B cell (primary cell): ENCODE measurements around the gene NFATC1. TPM values are rescaled to one million over a fixed set of nuclear protein-coding genes. Genes with fewer than 3 reads are reported as not detected.

Experiments
- ATAC-seq: fragments of 200-7000 bp; cut with Tn5 transposase; one replicate; pipeline ENCODE4 v1.10.0; 2021; ENCODE audit warnings: low read depth, mild to moderate bottlenecking, moderate number of reproducible peaks, moderate library complexity
- CTCF ChIA-PET: fragments of 350-600 bp; sonication (Branson Sonifier 250); formaldehyde crosslinking; loops from one replicate; lab custom pipeline; 2021; ENCODE audit warnings: antibody characterized with exemption, inconsistent platforms; lab: Charles Lee
- POLR2A ChIA-PET: fragments of 350-600 bp; sonication (Branson Sonifier 250); formaldehyde crosslinking; loops from one replicate; lab custom pipeline; 2021; ENCODE audit warnings: antibody characterized with exemption; lab: Charles Lee
- DNase-seq: peaks from one replicate; pipeline ENCODE4 v3.0.0; 2013
- H2AFZ ChIP-seq: 2 replicates; pipeline ENCODE4 v1.6.1; 2012; ENCODE audit warnings: mild to moderate bottlenecking, low read depth, low read length; ENCODE audit not compliant: insufficient read depth, poor library complexity, severe bottlenecking
- H3K27ac ChIP-seq, 2 donors: 1 replicate in 1 of 2; 2 replicates in 1 of 2; pipeline ENCODE4 v1.5.1; 2012 to 2013; ENCODE audit warnings: low read length in 2 of 2, mild to moderate bottlenecking in 2 of 2, moderate library complexity in 1 of 2
- H3K27me3 ChIP-seq, 4 experiments: fragments of 200-600 bp in 1 of 4; sonication (generic) in 1 of 4; replicated peaks in 1 of 4; 1 replicate in 2 of 4; 2 replicates in 2 of 4; pipeline versions ENCODE4 v1.6.1 to v1.7.0; 2013 to 2016; ENCODE audit warnings: low read length in 3 of 4, mild to moderate bottlenecking in 2 of 4, mixed read lengths in 1 of 4, moderate library complexity in 1 of 4; ENCODE audit not compliant: insufficient read depth in 4 of 4, control insufficient read depth in 3 of 4; ENCODE audit errors: control extremely low read depth in 1 of 4
- H3K36me3 ChIP-seq, 2 experiments: replicated peaks in 1 of 2; 1 replicate in 1 of 2; 2 replicates in 1 of 2; pipeline versions ENCODE4 v1.6.1 to v1.7.1; 2013; ENCODE audit warnings: low read length in 1 of 2; ENCODE audit not compliant: insufficient read depth in 2 of 2, control insufficient read depth in 1 of 2; ENCODE audit errors: control extremely low read depth in 1 of 2, extremely low read depth in 1 of 2
- H3K4me1 ChIP-seq, 2 donors: fragments of 200-600 bp in 1 of 2; sonication (generic) in 1 of 2; 1 replicate in 1 of 2; 2 replicates in 1 of 2; pipeline versions ENCODE4 v1.5.1 to v1.6.1; 2013 to 2017; ENCODE audit warnings: low read length in 2 of 2; ENCODE audit not compliant: control insufficient read depth in 2 of 2, insufficient read depth in 2 of 2
- H3K4me2 ChIP-seq: replicated peaks from 2 replicates; pipeline ENCODE3; 2012; ENCODE audit warnings: mild to moderate bottlenecking, low read depth, low read length; ENCODE audit not compliant: poor library complexity, severe bottlenecking
- H3K4me3 ChIP-seq, 5 experiments: fragments of 200-600 bp in 1 of 5; sonication (generic) in 1 of 5; 1 replicate in 3 of 5; 2 replicates in 2 of 5; pipeline versions ENCODE4 v1.5.1 to v1.7.0; 2011 to 2016; ENCODE audit warnings: low read length in 4 of 5, mild to moderate bottlenecking in 4 of 5, low read depth in 2 of 5, control low read depth in 1 of 5, moderate library complexity in 1 of 5; ENCODE audit not compliant: insufficient read depth in 1 of 5; ENCODE audit errors: control extremely low read depth in 1 of 5, extremely low read depth in 1 of 5
- H3K79me2 ChIP-seq: fragments of 200-600 bp; sonication (generic); one replicate; pipeline ENCODE4 v1.6.0; 2016; ENCODE audit warnings: low read length; ENCODE audit not compliant: control insufficient read depth, insufficient read depth
- H3K9ac ChIP-seq: fragments of 200-600 bp; sonication (generic); 2 replicates; pipeline ENCODE4 v1.6.1; 2017; ENCODE audit warnings: mild to moderate bottlenecking, low read length, moderate library complexity
- H3K9me3 ChIP-seq, 3 donors: one replicate each; pipeline versions ENCODE4 v1.6.1 to v1.7.1; 2013; ENCODE audit warnings: low read length in 2 of 3; ENCODE audit not compliant: control insufficient read depth in 2 of 3, insufficient read depth in 1 of 3; ENCODE audit errors: control extremely low read depth in 1 of 3
- H4K20me1 ChIP-seq: 2 replicates; pipeline ENCODE4 v1.6.0; 2012; ENCODE audit warnings: mild to moderate bottlenecking, low read length; ENCODE audit not compliant: insufficient read depth, control insufficient read depth, poor library complexity, severe bottlenecking
- H3K27ac Mint-ChIP-seq: one replicate; pipeline ENCODE4 v1.8.0; 2021; ENCODE audit warnings: mixed read lengths
- H3K27me3 Mint-ChIP-seq: one replicate; pipeline ENCODE4 v1.8.0; 2021; ENCODE audit warnings: mixed read lengths
- H3K4me1 Mint-ChIP-seq: one replicate; pipeline ENCODE4 v1.8.0; 2021; ENCODE audit warnings: mixed read lengths
- H3K4me3 Mint-ChIP-seq: one replicate; pipeline ENCODE4 v1.8.0; 2021; ENCODE audit warnings: mixed read lengths
- H3K9me3 Mint-ChIP-seq: one replicate; pipeline ENCODE4 v1.8.0; 2022; ENCODE audit warnings: mixed read lengths; ENCODE audit not compliant: insufficient read depth
- EZH2 ChIP-seq: IDR thresholded peaks from 2 replicates; pipeline ENCODE4 v1.6.1; 2012; ENCODE audit warnings: borderline replicate concordance, low read depth, mild to moderate bottlenecking, moderate library complexity, low read length; ENCODE audit not compliant: insufficient read depth, poor library complexity, severe bottlenecking
- WGBS: methylation state at CpG from one replicate; pipeline ENCODE4 v1.1.5; 2013; ENCODE audit warnings: missing lambda C conversion rate; ENCODE audit not compliant: insufficient coverage; 5-methylcytosine and 5-hydroxymethylcytosine counted together
- intact Hi-C: fragments of 100-400 bp; cut with micrococcal nuclease; formaldehyde crosslinking; loops from one replicate; pipeline ENCODE4 v1.10.0; 2022
- polyA plus RNA-seq: library from polyadenylated mRNA; depleted of rRNA; stranded (reverse); fragments of >200 nt; gene quantifications from 2 replicates; pipeline ENCODE4 v1.2.3, GENCODE V29; 2012
- total RNA-seq, 2 donors: library from RNA; stranded (reverse); fragments of 120-200 nt in 1 of 2; gene quantifications; 1 replicate in 1 of 2; 2 replicates in 1 of 2; pipeline versions ENCODE4 v1.2.3 to v1.2.4, GENCODE V29; 2013 to 2022
- TF ChIP-seq, protein P1 (sequence below): fragments of 200-600 bp; IDR thresholded peaks from one replicate; pipeline ENCODE4 v1.8.0; 2022; ENCODE audit warnings: antibody characterized with exemption, mild to moderate bottlenecking

Gene NFATC1
- total and polyA plus RNA-seq, 2 donors (not counting 1 experiment from before 2014, with no cell fraction given), result 32.2 to 108 TPM

DNA sequence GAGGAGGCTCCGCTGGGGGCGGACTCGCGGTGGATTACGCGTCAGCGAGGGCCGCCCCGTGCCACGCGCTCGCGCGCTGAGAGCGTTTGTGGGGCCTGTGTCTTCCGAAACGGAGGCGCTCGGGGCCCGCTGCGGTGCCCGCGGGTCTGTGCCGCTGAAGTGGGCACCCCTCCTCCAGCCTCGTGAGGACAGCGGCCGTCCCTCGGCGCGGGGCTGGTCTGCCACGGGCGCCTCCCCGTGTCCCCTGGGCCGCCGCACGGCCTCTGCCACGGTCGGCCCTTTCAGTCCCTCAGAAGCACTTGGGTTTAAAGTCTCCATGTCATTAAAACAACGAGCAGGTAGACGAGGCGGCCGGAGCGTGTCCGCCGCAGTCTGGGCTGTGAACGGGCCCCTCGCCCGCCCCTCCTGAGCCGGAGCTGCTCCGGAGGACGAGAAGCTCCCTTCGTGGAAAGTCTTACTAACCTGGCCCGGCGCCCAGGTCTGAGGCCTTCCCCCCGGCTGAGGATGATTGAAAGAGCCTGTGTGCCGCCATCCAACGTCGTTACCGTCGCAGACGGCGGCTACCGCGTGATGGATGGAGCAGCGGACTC is 97.6 kb downstream of the NFATC1 start:
- Mint-ChIP-seq H3K27me3 (no peaks in the 10 kb centered on the region), H3K9me3 (peaks cover 3% of the 10 kb centered on the region), H3K27ac (no peak overlapping the region), H3K4me1 (peaks cover 38% of the 10 kb centered on the region), H3K4me3 (no peak overlapping the region)
- intact Hi-C loops, result no loop called here
- DNase-seq, result no peak
- 97% methylated on average over 65 of the region's 65 CpGs for WGBS
- Histone ChIP-seq H3K4me3 (no peak overlapping the region), H3K27ac (no peak overlapping the region), H4K20me1 (peaks cover 46% of the 10 kb centered on the region), H3K9ac (no peak overlapping the region), H3K4me1 (peaks cover 32 to 37% of the 10 kb centered on the region in 2 donors), H2AFZ (no peak overlapping the region), H3K9me3 (peaks cover 0 to 30% (median under 1%) of the 10 kb centered on the region in 3 donors), H3K79me2 (peaks cover 83% of the 10 kb centered on the region), H3K36me3 (peaks cover 0 to 36% of the 10 kb centered on the region in 2 experiments), H3K27me3 (no peaks in the 10 kb centered on the region), H3K4me2 (no peak overlapping the region)
- TF ChIP-seq, protein P1, sequence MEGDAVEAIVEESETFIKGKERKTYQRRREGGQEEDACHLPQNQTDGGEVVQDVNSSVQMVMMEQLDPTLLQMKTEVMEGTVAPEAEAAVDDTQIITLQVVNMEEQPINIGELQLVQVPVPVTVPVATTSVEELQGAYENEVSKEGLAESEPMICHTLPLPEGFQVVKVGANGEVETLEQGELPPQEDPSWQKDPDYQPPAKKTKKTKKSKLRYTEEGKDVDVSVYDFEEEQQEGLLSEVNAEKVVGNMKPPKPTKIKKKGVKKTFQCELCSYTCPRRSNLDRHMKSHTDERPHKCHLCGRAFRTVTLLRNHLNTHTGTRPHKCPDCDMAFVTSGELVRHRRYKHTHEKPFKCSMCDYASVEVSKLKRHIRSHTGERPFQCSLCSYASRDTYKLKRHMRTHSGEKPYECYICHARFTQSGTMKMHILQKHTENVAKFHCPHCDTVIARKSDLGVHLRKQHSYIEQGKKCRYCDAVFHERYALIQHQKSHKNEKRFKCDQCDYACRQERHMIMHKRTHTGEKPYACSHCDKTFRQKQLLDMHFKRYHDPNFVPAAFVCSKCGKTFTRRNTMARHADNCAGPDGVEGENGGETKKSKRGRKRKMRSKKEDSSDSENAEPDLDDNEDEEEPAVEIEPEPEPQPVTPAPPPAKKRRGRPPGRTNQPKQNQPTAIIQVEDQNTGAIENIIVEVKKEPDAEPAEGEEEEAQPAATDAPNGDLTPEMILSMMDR, result no peak
- no peak for TF ChIP-seq EZH2
- ATAC-seq, result no peak
- ChIA-PET CTCF (no interaction called here), POLR2A (no interaction called here)

DNA sequence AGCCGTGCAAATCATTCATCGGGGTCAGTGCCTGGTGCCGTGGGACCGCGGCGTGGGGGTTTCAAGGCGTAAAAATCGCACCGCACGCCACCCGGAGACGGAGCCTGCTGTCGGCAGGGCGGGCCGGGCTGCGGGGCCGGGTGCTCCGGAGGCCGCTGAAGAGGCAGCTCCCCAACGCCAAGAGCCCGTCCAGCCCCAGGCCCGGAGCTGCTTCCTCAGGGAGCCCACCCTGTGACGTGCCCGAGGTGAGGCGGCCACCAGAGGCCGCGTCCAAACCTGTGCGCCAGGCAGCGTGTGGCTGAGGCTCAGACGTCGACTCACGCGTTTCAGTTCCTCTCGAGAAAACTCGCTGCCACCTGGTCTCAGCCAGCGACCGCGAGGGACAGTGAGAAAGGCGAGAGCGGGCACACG is 98.1 kb downstream of the NFATC1 start:
- ChIA-PET CTCF (no interaction called here), POLR2A (no interaction called here)
- peaks cover 81% of the 10 kb centered on the region for H3K79me2 ChIP-seq
- H3K4me3 ChIP-seq, result no peak overlapping the region
- TF ChIP-seq, protein P1, result no peak
- no peak for TF ChIP-seq EZH2
- no peaks in the 10 kb centered on the region for H3K27me3 ChIP-seq
- H4K20me1 ChIP-seq, result peaks cover 41% of the 10 kb centered on the region
- DNase-seq (no peak), ATAC-seq (no peak)
- no peak overlapping the region for H3K27ac ChIP-seq
- 96% methylated on average over 41 of the region's 41 CpGs for WGBS
- intact Hi-C loops, result no loop called here
- H3K27me3 Mint-ChIP-seq, result no peaks in the 10 kb centered on the region
- no peak overlapping the region for H3K4me3 Mint-ChIP-seq
- no peak overlapping the region for H2AFZ ChIP-seq
- no peak overlapping the region for H3K9ac ChIP-seq
- peaks cover 32 to 37% of the 10 kb centered on the region in 2 donors for H3K4me1 ChIP-seq
- H3K4me1 Mint-ChIP-seq, result peaks cover 39% of the 10 kb centered on the region
- peaks cover 0 to 31% of the 10 kb centered on the region in 2 experiments for H3K36me3 ChIP-seq
- no peak overlapping the region for H3K4me2 ChIP-seq
- H3K27ac Mint-ChIP-seq, result no peak overlapping the region
- peaks cover 6% of the 10 kb centered on the region for H3K9me3 Mint-ChIP-seq
- peaks cover 5 to 34% (median 6%) of the 10 kb centered on the region in 3 donors for H3K9me3 ChIP-seq
